RKO (cell line): Measurements from ENCODE around the gene SSB.
"Not testable (repeated sequence)": the region's sequence is repeated elsewhere in the genome, so short reads cannot be mapped to it uniquely, and the experiment has no call there.

ENCODE experiments used
- DNase-seq: peaks from one replicate; pipeline ENCODE4 v3.0.0-alpha.2; 2016; ENCODE audit warnings: low spot score

SSB gene

DNA sequence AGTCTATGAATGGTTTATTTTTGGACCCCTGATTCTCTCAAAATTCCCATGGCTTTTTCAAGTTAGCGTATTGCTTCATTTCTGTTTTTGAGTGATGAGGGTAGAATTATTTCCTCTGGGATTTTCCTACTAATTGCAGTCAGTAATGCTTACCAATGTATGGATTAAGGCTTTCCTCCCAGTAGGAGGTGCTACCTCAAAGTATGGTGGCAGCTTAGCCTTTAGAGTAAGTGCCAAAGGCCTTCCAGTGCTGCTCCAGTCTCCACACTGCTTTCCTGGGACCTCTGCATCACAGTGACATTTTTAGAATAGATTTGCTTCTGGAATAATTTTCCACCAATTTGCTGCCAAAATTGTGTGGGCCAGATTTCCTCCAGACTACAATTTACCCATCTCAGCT lies 16.2 kb upstream of the SSB start:
- no peak for DNase-seq

DNA sequence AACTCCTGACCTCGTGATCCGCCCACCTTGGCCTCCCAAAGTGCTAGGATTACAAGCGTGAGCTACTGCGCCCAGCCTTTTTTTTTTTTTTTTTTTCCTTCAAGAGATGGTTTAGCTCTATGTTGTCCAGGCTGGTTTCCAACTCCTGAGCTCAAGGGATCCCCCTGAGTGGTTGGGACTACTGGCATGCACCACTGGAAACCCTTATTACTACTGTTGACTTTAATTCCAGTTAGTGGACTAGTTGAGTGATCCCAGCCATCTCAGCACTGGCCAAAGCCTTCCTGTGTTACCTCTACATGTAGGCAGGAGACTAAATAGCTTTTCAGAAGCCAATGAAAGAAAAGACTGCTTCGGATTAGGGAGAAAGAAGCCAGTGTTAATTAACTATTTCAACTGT lies 8.1 kb upstream of the SSB start:
- DNase-seq: no peak

DNA sequence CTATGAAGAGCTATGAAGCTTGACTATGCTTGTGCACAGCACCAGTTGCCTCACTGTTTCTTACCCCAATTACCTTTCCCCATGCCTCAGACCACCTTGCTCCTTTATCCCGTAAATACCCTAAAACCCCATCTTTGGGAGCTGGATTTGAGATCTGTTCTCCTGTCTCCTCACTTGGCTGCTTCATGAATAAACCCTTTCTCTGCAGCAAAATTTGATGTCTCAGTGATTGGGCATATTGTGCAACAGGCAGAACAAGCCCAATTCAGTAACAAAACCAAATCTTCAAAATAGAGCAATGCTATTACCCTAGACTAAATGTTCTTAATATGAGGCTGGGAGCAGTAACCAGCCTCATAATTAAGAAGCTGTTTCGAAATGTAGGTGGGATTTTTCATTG lies 3.5 kb upstream of the SSB start:
- no peak for DNase-seq

DNA sequence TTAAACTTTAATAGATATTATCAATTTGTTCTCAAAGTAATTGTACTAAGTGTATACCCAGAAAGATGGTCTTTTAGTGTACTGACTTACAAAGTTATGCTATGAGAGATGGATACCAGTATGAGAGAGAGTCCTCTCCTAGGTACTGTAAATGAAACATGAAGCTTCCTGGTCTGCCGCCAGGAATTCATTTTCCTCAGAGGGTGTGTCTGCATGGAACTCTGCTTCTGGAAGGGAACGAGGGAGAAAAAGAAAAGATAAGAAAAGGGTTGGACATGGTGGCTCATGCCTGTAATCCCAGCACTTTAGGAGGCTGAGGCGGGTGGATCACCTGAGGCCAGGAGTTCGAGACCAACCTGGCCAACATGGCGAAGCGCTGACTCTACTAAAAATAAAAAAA lies 2.2 kb upstream of the SSB start:
- no peak for DNase-seq

DNA sequence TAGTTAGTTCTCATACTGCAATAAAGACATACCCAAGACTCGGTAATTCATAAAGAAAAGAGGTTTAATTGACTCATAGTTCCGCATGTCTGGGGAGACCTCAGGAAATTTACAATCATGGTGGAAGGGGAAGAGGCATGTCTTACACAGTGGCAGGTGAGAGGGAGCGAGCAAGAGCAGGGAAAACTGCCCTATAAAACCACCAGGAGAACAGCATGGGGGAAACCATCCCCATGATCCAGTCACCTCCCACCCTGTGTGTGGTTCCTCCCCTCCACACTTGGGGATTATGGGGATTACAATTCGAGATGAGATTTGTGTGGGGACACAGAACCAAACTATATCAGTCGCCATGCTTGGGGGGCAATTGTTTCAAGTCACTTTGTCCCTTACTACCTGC lies 1.1 kb upstream of the SSB start:
- DNase-seq: no peak

DNA sequence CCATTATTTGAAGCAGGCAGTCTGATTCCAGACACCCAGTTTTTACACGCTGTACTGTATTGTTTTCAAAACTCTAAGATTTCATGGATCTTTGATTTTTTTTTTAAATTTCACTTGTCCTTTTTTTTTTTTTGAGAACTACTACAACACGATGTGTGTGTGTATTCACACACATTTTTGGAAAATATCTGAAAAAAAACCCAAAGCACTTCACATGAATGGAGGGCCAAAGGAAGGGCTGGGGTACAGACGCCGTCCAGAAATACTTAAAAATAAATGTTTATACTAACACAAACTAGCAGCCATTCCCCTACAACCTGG lies 314 bp upstream of the SSB start:
- no peak for DNase-seq

DNA sequence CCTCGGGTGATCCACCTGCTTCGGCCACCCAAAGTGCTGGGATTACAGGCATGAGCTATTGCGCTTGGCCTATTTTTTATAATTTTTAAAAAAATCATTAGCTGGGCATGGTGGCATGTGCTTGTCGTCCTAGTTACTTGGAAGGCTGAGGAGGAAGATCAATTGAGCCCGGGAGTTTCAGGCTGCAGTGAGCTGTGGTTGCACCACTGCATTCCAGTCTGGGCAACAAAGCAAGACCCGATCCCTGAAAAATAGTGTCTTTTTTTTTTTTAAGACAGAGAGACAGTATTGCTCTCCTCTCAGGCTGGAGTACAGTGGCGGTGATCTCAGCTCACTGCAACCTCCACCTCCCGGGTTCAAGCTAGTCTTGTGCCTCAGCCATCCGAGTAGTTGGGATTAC lies 4.8 kb downstream of the SSB start:
- no peak for DNase-seq

DNA sequence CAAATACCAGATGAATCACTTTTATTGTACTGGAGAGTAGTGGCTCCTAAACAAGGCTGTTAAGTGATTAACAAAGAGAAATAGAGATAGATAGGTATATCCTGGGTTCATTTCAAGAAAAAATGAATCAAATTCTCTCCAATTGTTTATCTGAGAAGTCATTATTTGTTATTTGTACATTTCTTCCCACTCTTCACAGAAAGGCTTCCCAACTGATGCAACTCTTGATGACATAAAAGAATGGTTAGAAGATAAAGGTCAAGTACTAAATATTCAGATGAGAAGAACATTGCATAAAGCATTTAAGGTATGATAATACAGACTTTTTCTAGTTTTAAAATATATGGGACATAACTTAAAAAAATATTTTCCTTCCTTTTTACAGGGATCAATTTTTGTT lies 7.9 kb downstream of the SSB start:
- no peak for DNase-seq

DNA sequence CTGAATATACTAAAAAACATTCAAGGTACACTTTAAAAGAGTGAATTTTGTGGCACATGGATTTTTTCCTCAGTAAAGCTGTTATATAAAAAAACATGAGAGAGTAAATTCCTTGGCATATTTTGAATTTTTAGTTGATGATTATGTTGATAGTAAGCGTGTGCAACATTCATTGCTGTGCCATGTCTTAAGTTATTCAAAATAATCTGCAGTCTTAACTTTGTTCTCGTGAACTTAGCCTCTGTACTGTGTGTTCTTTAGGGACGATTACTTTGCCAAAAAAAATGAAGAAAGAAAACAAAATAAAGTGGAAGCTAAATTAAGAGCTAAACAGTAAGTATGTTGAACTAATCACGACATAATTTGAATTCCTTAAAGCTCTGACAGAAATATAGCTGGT lies 9.6 kb downstream of the SSB start:
- no peak for DNase-seq

DNA sequence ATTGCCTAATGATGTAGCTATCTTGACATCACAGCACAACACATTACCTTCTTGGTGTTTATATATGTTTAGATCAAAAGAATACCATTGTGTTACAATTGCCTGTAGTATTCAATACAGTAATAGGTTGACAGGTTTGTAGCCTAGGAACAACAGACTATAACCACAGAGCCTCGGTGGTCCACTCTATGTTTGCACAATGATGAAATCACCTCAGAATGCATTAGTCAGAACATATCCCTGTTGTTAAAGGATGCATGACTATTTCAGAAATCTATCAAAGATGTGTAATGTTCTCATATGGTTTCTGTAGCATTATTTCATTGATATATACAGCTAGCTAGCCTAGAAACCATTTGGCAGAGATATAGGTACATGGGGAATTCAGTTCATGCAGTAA lies 17.2 kb downstream of the SSB start:
- peak; percentile 86 for DNase-seq

DNA sequence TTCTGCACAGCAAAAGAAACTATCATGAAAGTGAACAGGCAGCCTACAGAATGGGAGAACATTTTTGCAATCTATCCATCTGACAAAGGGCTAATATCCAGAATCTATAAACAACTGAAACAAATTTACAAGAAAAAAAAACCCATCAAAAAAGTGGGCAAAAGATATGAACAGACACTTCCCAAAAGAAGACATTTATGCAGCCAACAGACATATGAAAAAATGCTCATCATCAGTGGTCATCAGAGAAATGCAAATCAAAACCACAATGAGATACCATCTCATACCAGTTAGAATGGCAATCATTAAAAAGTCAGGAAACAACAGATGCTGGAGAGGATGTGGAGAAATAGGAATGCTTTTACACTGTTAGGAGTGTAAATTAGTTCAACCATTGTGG lies 18.3 kb downstream of the SSB start:
- DNase-seq: not testable (repeated sequence)

DNA sequence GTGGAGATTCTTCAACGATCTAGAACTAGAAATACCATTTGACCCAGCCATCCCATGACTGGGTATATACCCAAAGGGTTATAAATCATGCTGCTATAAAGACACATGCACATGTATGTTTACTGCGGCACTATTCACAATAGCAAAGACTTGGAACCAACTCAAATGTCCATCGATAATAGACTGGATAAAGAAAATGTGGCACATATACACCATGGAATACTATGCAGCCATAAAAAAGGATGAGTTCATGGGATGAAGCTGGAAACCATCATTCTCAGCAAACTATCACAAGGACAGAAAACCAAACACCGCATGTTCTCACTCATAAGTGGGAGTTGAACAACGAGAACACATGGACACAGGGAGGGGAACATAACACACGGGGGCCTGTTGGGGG lies 18.7 kb downstream of the SSB start:
- not testable (repeated sequence) for DNase-seq

DNA sequence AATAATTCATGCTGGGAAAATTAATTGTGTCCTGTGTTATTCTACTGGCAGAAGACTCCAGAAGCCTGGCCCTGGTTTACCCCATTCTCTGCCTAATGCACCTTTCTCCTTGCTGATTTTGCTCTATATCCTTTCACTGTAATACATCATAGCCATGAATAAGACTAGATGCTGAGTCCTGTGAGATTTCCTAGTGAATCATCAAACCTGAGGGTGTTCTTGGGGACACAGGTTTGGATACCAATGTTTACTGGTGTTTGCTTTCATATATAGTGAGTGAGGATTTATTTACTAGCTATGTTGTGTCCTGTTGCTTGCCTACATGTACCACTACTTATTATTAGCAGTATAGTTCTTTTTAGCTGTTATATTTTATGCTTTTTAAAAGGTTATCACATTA lies 19.6 kb downstream of the SSB start:
- peak; percentile 32 for DNase-seq

DNA sequence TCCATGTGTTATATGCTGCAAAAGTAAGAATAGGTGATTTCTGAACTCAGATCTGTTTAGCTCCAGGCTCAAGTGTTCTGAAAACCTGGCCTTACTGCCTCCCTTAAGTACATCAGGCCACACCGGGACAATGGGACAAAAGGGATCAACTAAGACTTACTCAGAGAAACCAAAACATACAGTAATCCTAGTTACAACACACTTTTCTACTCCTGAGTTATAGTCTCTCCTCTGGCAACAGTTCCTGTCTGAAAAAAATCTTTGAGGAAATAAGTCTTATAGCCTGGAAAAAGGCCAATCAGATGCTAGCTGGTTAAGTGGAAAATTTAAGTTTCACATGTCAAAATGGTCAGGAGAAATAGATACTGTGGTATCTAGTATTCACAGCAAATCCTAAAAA lies 20.4 kb downstream of the SSB start:
- DNase-seq: no peak

DNA sequence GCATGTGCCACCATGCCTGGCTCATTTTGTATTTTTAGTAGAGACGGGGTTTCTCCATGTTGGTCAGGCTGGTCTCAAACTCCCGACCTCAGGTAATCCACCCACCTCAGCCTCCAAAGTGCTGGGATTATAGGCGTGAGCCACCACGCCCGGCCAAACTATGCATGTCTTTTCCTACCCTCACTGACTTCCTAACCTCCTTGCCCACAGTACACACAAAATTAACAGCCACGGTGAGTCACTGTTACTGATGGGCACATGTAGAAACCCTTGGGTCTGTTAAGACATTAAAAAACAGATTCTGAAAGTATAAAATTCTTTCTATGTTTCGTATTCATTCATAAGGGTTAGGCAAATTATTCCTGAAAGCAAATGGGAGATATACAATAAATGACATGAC lies 21.4 kb downstream of the SSB start:
- not testable (repeated sequence) for DNase-seq

DNA sequence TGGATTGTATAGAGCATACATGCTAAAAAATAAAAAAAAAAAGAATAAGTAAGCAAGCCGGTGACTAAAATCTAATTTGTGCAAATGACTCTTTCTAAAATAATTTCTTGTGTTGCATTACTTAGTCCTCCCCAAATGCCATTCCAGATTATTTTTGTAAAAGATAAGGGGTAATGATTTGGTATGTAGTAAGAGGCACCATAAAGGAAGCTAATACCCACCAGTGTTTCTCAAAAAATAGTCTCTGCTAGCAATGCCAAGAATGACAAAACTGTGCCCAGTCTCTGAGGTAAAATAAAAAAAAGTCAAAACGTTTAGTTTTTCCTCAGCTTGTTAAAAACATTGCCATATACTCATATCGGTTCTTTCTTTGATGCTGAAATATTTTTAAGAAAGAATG lies 23.4 kb downstream of the SSB start:
- DNase-seq: no peak

DNA sequence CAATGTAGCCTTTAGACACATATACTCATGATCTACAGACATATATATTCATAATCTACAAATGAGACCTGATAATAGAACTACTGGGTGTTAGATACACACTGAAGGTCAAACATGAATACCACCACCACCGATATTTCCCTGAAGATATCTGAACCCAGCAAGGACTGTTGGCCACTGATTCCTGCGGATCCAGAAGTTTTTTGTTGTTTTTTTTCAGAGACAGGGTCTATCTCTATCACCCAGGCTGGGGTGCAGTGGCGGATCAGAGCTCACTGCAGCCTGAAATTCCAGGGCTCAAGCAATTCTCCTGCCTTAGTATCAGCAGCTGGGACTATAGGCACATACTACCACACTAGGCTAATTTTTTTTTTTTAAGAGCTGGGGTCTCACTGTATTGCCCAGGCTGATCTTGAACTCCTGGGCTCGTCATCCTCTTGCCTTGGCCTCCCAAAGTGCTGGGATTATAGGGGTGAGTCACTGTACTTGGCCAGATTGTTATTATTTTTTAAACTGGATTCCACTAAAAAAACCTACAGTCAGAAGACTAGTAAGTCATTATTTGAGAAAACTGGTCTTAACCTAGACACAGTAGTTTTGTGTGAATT lies 24.2 kb downstream of the SSB start:
- no peak for DNase-seq

DNA sequence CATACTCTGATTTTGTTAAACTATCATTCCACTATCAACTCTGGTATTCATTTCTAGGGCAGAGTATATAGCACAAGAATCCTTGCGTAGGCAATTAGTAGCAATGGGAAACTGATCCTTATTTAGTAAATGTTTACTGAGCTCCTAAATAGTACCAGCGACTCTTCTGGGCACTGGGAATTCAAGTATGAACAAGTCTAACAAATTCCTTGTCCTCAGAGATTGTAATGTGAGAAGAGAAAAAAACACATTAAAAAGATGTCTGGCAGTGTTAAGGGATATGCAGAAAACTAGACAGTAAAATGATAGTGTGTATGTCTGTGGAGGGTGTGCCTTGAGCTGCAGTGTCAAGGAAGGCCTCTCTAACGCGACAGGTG lies 25.3 kb downstream of the SSB start:
- no peak for DNase-seq

DNA sequence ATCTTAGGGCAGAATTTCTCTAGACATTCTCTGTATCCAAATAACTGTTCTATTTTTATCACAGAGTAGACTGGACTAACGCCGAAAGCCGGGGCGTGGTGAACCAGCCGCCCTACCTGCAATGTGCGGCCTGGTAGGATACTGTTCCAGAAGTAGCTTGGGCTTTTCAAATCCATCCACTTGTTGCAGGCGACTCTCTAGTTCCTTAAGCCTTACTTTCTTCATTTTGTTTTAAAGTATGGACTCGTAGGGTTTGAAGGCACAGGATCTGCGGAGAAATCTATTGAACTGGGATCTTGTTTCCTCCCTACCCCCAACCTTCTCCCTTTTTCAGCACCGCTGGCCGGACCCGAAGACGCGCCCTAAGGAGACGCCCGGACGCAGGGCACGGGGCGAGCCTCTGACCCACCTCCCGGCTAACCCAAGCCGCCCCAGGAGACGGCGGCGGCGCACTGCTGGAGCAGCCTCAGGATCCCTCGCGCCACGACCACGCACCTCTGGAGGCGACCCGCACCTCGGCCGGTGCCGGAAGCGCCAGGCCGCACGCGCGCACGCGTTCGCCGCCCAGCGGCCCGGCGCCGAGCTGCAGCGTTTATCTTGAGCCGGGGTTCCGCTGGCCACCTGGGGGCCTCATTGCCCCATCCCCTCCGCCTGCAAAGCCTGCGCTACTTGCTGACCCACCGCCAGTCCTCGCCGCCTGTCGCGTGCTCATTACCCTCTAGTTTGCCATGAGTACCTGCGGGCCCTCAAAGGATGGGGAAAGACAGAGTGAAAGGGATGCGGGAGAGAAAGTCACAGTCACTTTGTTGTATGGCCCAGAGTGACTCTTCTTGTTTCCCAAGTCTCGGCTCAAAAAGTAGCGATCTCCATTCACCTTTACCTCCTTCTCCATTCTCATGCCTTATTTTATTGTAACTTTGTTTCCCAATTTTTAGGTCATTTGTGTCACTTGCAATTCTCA lies 26.0 kb downstream of the SSB start, which contains the start of gene METTL5:
METTL5 (minus strand) TSS at position 533 of the 961 bp plus-strand sequence; CDS start at position 225, 308 bp downstream.
- peak; percentile 88 for DNase-seq

DNA sequence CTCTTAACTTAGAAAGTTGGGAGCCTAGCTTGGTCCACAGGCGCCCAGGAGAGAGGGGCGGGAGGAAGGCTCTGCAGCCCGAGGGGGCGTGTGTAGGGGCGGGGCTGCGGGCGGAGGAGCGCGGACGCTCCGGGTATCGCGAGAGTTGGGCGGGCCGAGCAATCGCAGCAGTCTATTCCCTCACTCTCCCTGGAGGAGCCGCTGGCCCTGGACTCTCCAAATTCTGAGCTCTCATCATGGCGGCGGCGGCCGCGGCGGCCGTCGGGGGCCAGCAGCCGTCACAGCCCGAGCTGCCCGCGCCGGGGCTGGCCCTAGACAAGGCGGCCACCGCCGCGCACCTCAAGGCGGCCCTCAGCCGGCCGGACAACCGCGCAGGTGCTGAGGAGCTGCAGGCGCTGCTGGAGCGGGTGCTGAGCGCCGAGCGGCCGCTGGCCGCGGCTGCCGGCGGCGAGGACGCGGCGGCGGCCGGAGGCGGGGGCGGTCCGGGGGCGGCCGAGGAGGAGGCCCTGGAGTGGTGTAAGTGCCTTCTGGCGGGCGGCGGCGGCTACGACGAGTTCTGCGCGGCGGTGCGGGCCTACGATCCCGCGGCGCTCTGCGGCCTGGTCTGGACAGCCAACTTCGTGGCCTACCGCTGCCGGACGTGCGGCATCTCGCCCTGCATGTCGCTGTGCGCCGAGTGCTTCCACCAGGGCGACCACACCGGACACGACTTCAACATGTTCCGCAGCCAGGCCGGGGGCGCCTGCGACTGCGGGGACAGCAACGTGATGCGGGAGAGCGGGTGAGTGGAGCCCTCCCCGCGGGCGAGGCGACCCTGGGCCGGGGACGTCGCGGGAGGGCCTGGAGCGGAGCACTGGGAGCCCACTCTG lies 28.8 kb downstream of the SSB start, which contains the start of gene UBR3:
UBR3 (plus strand) TSS at position 183 of the 869 bp plus-strand sequence; CDS start at position 237, 54 bp downstream.
- DNase-seq: peak; percentile 95

DNA sequence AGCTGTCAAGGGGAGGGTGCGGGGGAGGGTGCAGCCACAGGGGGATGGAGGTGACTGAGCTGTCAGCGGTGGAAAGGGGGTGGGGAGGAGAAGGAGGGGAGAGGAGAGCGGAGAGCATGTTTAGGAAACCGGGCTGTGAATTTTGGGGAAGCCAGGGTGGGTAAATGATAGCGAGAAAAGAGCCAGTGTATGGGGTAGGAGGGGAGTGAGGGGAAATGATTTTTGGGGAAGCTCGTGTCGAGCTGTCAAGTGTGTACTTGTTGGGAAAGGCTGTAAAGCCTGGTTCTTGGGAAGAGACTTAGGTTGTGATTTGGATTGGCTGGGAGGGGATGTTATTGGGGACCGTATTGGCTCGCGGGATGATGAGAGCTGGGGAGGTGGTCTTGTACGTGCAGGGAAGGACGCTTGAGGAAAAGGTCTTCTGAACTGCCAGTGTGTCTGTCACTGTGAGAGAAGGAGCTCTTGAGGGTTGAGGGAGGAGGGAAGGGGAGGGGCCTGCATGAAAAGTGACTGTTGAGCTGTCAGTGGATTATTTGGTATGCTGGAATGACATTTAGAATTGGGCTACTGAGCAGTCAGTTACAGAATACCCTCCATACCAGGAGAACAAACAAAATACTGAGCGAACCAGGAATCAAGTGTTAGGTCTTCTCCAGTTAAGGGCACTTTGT lies 29.6 kb downstream of the SSB start:
- peak; percentile 83 for DNase-seq

DNA sequence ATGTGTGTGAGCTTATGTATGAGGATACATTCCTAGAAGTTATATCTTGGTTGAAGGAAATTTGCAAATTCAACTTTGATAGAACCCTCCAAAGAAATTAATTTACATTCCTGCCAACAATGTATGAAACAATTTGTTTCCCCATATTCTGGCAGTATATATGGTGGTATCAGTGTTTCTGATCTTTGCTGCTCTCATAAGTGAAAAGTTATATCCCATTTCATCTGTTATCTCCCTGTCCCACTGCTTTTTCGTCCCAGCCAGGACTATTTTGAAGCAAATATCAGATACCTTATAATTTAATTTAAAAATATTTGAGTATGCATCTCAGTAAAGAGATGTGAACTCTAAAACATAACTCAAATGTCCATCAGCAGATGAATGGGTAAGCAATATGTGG lies 35.7 kb downstream of the SSB start:
- DNase-seq: no peak
